Hindlimb muscle (tissue), 1 donor: ENCODE measurements around the gene ATP5IF1. TPM values are rescaled to one million over a fixed set of nuclear protein-coding genes. Genes with fewer than 3 reads are reported as not detected.

Experiments
- DNase-seq: peaks from one replicate; pipeline ENCODE4 v3.0.0-alpha.2; 2013
- polyA plus RNA-seq: library from polyadenylated mRNA; unstranded; fragments of 120-200 nt; gene quantifications from one replicate; pipeline ENCODE4 v1.2.1, GENCODE V29; 2013; ENCODE audit not compliant: insufficient read length

The ATP5IF1 gene
- polyA plus RNA-seq, 1 donor = 86.6 TPM

DNA sequence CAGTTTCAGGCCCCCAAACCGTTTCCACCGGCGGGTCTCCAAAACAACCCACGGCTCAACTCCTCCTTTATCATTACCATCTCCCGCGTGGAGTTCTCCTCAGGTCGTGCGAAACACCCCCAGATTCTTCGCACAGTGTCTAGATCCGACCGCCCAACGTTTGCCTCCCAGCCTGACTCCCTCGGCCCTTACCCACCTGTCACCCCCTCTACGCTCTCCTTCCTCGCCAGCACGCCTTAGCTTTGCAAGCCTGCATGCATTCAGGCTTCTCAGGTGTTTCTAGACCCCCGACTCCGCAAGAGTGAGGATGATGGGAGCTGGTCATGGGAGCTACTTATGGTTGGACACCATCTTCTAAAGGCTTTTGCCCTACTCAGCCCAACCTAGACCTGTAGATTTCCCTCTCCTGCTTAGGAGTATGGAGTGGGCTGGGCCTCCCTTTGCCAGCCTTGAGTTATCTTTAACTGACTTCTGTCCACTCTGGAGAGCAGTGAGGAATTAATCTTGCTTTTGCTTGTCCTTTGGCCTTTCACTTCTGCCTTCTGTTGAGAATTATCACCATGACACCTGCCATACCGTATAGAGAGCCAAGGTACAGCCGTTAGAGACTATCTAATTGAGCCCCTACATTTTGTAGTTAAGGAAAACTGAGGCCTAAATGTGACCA lies 865 bp downstream of the ATP5IF1 start:
- no peak for DNase-seq

DNA sequence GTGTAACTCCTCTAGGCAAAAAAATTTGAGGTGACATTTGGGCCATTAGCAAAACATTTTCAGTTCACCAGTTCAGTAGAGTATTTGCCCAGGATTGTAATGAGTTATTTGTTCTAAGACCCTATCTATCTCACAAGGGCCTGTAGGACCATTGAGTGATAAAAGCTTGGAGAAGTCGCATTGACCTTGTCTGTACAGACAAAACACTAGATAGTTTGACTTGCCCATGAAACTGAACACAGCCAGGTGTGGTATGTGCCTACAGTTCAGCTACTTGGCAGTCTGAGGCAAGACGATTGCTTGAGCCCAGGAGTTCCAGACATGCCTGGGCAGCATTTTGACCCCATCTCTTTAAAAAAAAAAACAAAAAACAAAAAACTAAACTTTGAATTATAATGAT lies 3.1 kb downstream of the ATP5IF1 start:
- DNase-seq = no peak

DNA sequence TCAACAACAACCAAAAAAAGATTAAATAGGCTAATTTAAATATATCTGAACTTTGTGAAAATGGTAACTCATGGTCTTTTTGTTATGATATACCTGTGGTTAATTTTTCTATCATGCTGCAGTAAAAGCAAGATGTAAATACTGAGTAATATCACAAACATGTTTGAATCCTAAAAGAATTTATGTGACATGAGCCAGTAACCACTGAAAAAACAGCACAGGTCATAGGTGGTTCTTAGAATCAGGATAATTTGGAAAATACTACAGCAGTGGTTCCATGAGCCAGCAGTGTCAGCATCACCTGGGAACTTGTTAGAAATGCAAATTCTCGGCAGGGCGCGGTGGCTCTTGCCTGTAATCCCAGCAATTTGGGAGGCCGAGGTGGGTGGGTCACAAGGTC lies 4.1 kb downstream of the ATP5IF1 start:
- no peak for DNase-seq

DNA sequence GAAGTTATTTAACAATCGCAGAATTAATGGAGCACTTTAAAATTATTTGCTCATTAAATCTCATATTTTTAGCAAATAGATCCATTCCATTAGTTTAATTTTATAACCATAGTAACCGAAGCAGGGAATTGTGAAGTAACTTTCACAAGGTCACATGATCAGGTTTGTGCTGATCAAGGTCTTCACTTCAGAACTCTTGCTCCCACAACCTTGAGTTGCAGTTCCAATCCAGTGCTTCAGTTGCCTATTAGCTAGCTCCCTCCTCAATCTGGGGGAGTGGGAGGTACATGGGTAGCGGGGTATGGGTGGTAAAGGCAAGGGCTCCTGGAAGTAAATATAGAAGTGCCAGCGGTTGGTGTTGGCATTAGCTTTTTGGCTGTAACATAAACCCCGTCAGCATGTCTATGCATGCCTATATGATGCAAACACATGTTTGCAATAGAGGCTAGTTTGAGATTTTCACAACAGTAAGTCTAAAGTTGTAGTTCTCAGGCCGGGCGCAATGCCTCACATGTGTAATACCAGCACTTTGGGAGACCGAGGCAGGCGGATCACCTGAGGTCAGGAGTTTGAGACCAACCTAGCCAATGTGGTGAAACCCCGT lies 5.8 kb downstream of the ATP5IF1 start:
- DNase-seq = no peak

DNA sequence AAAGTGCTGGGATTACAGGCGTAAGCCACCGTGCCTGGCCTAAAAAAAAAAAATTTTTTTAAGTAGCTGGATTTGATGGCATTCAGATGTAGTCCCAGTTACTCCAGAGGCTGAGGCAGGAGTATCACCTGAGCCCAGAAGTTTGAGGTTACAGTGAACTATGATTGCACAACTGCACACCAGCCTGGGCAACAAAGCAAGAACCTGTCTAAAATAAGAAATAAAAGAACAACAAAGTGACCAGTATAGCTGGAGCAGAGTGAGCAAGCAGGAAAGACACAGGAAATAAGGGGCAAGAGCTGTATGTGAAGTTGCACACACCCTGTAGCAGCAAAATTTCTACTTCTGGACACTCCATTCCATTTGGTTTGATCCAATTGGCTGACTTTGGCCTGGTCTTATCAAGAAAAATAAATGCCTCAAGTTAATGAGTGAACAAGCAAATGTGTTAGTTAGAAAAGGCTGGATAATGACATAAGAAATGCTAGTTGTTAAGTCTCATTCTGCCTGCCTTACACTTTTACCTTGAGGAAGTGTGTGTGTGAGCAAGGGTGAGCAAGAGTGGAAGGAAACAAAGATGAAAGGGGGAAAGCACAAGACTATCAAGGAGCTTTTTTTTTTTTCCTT lies 7.9 kb downstream of the ATP5IF1 start:
- DNase-seq = no peak

DNA sequence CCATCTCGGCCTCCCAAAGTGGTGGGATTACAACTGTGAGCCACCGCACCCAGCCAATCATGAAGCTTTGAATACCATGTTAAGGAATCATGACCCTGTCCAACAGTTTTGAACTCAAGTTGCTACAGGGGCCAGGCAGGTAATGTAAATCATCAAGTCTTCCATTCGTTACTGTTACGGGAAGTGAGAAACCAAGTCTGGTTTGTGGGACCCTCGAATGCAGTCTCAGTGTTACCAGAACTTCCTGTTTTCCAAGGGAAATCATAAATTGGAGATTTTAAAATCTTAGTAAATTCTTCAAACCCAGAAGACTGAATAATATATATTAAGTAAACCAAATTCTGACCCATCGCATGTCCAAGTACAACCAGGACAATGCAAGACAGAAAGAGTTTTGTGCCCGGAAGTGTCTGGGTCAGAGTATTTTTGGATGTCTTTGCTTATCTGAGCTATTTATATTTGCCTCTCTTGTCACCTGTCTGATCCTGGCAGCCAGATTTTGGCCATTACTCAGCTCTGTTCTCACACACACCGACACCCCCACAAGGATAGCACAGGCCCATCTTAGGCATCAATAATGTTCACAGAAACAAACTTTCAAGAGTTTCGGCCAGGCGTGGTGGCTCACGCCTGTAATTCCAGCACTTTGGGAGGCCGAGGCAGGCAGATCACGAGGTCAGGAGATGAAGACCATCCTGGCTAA lies 8.8 kb downstream of the ATP5IF1 start:
- no peak for DNase-seq

DNA sequence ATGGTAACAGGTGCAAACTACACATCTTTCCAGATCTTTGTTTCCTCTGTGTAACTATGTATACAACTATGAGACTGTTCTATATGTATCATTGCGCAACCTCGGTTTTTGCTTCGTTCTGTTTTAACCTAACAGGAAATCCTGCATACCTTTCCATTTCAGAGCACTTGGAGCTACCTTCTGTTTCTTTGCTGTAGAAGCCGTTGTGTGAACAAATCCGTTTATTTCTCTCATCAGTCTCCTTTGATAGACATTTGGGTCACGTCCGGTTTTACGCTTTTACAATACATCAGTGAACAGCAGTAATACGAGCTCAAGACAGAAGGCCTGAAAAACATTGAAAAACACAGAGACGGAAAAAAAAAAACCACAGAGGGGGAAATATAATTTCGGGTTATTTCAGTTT lies 10.5 kb downstream of the ATP5IF1 start:
- peak; percentile 8 for DNase-seq

DNA sequence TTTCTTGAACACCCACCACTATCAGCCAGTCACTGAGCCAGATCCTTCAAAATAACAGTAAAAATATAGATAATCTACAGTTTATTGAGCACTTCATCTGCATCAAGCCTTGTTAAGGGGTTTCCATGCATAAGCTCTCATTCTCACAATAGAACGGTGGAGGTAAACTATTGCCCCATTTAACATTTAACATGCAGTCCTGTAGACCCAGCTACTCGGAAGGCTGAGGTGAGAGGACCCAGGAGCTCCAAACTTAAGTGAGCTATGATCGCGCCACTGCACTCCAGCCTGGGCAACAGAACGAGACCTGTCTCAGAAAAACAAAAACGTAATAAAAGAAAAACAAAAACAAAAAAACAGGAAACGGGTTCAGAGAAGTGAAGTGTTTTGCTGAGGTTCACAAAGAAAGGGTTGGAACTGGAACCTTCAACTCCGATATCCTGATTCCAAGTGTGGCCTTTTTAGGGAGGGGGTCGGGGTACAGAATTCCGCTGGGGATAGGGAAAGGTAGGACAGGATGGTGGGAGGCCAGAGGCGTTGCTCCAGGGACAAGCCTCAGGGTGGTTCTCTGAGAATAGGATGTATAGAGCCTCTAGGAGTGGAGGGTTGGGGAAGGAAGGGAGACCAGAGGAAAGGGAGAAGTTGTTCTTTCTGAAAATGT lies 11.8 kb downstream of the ATP5IF1 start:
- DNase-seq = no peak

DNA sequence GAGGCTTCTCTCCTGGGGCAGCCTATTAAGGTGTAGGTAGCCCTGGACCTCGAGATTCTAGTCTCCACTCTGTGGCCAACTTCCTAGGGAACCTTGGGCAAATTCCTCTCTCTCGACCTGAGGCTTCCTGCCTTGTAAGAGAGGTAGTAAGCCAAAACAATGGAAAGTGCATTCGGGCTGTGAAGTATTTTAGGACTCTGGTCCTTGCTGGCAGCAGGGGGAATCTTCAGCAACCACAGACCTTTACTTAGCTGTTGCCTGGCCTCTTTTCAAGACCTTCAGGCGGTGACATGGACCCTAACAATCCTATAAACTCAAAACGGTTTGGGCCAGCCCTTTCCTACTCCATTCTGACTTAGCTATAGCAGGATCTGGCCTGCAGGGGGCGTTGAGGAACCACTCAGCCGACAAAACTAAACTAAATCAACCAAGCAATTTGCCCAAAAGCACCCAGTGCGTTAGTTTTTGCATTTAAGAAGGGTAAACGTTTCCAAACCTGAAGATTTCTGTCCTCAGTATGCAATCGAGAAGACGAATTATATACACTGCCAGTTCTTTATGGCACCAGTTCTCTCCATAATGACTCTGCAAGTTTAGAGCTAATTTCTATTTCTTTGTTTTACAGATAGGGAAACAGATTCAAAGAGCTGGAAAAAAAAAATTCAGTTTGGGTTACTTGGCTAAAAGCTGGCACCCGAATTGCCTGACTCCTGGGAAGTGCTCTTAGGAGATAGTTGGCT lies 12.5 kb downstream of the ATP5IF1 start:
- peak; percentile 80 for DNase-seq

DNA sequence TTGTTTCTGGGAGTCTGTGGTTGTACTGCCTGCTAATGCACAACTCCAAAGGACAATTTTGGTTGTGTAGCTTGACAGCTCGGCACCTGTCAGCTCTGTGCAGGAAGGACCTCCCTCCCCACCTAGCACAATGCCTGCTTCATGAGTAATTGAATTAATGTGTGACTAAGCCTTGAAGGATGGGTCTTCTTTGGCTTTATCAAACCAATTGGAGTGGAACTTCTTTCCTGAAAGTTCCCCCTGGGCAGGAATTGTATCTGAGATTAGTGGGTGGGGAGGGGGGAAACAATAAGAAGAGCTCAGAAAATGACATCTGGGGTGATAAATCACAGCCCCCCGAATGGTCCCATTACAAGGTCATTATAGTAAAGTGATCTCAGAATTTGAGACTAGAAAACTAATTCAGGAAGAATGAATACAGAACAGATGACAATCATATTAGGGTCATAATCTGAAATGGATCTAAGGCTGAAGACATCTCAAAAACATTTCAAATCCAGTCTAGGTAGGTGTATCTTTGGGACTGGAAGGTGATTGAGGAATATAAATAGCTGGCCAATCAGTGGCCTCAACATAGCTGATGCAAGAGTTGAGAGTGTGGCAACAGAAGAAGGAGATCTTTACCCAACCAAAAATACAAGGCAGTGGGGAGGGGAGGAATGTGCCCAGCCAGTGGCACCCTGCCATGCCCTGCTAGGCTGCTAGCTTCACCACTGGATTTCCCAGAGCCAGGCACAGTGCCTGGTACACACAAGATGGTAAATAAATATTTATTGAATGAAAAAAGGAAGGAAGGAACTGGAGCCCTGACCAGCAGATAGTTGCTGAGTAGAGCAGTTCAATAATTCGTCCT lies 13.3 kb downstream of the ATP5IF1 start:
- no peak for DNase-seq

DNA sequence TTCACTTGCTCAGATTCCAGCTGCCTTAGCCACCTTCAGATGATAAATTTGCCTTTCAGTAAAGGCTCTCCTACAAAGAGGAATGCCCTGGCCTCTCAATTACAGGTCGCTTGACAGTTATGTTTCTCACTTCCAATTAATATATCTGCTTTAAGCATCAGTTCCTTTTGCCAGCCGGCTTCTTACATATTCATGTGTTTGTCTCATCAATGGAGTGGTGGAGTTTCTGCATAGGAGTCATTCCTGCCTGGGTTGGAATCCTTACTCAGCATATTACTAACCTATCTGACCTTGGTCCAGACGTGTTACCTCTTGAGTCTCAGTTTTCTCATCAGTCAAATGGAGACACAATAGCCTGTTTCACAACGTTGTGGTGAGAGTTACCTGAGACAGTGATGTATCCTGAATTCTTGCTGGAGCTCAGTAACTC lies 14.0 kb downstream of the ATP5IF1 start:
- DNase-seq = no peak

DNA sequence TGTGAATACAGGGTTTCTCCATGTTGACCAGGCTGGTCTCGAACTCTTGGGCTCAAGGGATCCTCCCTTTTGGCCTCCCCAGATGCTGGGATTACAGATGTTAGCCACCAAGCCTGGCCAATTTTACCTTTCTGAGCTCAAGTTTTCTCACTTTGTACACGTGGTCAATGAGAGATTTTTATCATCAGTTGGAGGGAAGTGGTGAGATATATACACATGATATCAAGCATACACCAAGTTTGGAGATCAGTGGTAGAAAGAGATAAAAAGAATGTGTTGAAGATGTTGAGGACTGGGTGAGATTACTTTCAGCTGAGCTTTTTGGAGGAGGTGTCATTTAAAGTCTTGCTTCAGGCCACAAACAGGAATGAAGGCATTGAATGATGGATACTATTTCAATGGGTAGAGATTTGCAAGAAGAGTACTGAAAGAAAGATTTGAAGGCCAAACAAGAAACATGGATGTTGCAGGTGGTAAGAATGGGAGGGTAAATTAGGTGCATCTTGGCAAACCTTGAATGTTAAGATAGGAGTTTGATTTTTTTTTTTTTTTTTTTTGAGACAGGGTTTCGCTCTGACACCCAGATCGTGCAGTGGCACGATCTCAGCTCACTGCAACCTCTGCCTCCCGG lies 20.4 kb downstream of the ATP5IF1 start:
- no peak for DNase-seq

DNA sequence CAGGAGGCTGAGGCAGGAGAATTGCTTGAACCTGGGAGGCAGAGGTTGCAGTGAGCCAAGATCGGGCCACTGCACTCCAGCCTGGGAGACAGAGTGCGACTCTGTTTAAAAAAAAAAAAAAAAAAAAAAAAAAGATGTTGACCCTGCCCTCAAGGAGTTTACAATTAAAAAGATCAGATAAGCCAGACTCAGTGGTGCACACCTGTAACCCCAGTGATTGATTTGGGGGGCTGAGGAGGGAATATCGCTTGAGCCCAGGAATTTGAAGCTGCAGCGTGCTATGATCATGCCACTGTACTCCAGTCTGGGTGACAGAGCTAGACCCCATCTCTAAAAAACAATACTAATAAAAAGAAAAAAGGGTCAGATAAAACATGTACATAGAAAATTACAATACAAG lies 21.8 kb downstream of the ATP5IF1 start:
- DNase-seq = no peak

DNA sequence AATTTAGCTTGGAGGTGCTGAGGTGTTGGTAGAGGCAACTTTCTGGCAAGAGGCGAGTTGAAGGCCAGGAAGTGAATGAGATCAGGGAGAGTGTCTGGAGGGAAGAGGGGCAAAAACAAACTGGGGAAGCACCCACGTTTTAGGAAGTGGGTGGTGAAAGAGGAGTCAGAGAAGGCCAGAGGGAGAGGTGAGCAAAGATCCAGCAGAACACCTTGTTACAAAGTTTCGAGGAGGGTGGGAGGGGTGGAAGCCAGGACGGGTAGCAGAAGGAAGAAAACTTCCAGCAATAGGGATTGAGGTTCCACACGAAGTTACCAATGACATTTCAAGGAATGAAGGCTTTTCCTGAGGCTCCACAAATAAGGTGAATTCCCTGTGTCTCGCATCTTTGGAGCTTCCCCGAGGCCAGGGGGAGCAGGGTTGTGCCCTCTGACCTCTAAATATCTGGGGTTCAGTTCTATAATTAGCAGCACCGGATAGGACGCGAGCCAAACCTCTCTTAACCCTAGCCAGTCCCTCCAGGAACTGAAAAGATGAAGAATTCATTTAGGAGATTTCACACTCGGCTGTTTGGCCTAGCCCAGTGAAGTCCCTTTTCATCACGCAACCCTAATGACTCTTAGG lies 22.8 kb downstream of the ATP5IF1 start:
- peak; percentile 8 for DNase-seq

DNA sequence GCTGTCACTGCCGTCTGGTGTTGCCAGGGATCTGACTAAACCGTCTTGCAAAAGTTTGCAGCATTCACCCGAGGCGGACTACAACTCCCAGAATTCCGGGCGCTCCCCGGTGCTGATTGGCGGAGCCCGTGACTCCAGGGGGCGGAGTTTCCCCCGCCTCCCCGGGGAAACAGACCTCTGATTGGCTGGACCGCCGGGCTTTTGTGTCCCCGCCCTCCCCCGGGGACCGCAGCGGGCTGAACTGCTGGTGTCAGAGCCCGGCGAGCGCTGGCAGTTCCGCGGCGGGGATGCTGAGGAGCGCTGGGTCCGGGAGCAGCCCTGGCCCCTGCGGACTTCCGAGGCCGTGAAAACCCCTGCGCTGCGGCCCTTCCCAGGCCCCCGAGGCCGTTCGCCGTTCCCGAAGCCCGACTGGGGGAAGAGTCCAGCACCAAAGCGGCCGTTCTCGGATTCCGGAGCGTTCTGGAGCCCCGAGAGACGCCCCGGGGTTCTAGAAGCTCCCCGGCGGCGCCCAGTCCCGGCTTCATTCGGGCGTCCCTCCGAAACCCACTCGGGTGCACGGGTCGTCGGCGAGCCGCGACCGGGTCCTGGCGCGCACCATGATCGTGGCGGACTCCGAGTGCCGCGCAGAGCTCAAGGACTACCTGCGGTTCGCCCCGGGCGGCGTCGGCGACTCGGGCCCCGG lies 23.5 kb downstream of the ATP5IF1 start, which contains the start of gene SESN2:
TSS of gene SESN2 (plus strand) at position 267 of the 682 bp plus-strand sequence. CDS start at position 597, 330 bp downstream.
- peak; percentile 99 for DNase-seq

DNA sequence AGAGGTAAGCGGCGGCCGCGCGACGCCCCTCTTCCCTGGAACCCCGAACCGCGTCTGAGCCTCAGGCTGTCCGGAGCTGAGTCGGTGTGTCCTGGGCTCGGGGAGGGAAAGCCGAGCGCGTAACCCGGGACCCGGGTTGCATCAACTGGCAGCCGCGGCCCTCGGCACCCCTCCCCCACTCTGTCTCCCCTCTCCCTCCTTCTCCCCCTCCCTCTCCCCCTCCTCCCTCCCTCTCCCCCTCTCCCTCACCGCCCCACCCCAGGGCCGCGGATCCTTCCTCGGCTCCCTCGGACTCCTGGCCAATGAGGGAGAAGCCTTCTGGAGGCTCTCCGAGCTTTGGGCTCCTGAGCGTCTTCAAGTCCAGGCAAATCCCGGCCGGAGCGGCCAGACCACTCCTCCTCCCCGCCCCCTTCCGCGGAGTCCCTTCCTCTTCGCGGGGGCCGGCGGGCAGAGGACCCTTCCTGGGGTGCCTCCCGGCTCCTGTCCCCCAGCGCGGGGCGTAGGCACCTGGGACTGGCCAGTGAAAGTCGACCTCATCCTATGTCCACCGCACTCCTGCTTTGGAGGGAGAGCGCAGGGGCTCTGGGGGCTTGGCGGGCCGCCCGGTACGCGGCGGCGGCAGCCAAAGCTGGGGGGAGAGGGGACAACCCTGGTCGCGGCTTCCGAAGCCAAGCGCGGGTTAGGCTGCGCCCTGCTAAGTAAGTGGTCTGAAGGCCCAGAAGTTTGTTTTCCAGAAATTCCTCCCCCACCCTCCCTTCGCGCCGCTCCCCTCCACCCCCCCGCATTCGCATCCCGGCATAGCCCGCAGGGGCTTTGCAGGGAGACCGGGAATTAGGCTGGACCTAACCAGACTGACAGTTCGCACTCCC lies 24.2 kb downstream of the ATP5IF1 start:
- peak; percentile 87 for DNase-seq

DNA sequence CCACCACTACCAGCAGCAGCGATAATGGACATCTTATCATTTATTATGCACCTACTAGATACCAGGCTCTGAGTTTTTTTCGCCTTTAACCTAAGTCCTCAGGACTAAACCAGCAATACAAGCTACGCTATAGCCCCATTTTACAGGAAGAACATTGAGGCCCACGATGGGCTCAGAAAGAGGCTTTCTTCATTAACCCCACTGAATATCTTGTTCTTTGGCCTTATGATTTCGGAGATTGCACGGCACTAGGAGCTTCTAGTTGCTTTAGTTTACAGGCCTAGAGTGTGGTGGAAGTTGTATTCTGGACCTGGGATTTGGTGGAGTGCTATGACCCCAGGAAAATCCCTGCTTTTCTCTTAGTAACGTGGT lies 24.9 kb downstream of the ATP5IF1 start:
- DNase-seq = peak; percentile 8

DNA sequence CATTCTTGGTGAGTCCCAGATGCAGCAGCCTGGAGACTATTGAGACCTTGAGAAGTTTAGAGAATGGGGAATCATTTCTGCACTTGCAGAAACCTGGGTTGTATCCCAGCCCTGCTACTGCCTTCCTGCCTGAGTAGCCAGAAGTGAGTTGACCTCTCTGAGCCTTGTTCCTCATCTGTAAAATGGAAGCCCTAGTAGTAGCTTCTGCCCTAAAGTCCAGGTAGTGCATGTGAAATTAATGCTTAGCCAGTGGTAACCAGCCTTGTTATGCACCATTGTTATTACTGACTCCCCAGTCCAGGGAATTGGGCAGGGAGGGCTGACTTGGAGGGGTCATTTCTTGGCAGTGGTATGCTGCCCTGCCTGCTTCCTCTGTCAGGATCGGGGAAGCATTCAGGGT lies 29.0 kb downstream of the ATP5IF1 start:
- DNase-seq = no peak

DNA sequence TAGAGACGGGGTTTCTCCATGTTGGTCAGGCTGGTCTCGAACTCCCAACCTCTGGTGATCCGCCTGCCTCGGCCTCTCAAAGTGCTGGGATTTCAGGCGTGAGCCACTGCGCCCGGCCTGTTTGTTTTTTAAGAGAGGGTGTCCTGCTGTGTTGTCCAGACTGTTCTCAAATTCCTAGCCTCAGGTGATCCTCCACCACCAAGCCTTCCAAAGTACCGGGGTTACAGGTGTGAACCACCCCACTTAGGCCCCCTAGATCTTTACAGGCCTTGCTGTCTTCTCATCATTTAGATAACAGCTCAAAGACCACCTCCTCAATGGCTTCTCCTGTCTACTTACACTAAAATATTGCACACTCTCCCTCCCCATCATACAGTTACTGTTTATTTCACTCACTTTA lies 29.7 kb downstream of the ATP5IF1 start:
- no peak for DNase-seq
